HG03469 (cell line): ENCODE measurements around the gene APOL4.
"Not testable (repeated sequence)": the region's sequence is repeated elsewhere in the genome, so short reads cannot be mapped to it uniquely, and the experiment has no call there.

Experiments
- ATAC-seq: cut with Tn5 transposase; IDR thresholded peaks from one replicate; pipeline ENCODE4 v1.9.1; 2021; ENCODE audit warnings: mild to moderate bottlenecking, moderate library complexity, moderate number of reproducible peaks; ENCODE audit not compliant: unreplicated experiment

APOL4 gene

DNA sequence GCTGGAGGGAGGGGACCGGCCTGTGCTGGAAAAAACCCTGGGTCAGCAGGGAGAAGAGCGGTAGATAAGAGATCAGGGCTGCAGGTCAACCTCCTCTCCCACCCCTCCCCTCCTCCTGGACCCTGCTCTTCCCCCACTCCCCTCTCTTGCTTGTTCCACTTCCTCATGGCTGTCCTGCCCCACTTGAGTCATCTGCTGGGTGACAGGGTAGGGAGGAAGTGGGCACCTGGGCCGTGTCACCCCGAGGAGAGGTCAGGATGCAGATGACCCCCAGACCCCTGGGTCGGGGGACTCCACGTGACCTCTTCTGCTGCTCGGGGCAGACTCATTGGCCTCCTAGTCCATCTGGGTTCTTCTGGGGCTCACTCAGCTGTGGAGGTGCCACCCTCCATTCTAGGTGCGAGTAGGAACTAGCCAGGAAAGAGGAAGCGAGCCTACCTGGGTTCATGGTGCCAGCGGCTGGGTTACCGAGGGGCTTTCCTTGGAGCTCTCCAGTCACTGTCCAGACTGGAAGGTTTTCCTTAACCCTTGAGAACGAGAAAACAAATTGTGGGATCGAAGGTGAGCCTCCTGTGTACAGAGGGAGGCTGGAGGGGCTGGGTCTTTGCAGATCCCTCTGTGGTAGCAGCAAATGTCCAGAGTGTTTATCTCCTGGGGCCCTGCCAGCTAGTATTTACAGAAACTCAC, 31.2 kb upstream of the APOL4 start:
- ATAC-seq, result no peak

DNA sequence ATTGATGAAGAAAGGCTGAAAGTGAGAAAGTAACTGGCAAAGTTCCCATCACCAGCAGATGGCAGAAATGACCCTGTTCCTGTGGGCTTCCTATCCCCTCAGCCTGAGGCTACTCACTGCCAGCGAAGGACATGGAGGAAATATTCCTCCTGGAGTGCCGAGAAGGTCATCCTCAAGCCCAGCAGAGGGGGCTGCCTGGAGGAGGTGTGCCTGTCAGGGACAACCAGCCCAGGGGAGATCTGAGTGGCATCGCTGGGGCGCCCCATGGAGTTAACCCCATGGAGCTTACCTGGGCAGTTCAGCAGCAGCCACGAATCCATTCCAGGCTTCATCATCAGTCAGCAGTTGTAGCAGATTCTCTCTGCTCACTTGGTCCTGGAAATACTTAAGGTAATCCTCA, 29.4 kb upstream of the APOL4 start:
- ATAC-seq, result not testable (repeated sequence)

DNA sequence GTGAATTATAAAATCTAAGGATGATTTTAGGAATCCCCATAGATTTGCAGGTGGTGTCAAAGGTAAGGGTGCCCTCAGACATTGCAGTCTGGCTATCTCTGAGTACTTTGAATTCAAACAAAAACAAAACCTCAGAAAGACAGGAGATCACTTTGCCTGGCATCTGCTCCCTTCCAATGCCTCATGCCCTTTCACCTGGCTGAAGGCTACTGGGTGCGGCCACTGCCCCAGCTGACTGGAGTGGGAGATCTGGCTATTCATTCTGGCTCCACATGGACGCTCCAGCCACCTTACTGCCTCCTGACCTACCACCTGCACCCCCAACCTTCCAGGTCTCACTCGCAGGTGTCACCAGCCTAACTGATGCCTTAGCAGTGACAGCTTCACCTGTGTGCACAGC, 28.0 kb upstream of the APOL4 start:
- ATAC-seq, result not testable (repeated sequence)

DNA sequence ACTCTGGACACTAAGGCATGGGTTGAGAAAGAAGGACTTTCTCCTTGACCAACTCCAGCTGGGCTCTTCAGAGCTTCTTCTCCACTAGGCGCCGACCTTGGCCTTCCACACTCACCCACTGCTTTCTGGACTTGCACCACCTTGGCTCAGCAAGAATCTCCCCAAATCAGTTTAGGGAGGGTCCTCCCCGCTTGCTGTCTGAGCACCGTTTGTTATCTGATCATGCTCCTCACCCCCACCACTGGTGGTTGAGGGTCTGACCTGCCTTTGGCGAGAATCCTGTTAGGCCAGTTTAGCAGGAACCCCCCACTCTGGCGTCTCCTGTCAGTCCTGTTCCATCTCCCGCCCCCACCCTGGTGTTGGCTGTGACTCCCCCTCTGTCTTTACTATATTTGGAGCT, 27.3 kb upstream of the APOL4 start:
- ATAC-seq, result no peak

DNA sequence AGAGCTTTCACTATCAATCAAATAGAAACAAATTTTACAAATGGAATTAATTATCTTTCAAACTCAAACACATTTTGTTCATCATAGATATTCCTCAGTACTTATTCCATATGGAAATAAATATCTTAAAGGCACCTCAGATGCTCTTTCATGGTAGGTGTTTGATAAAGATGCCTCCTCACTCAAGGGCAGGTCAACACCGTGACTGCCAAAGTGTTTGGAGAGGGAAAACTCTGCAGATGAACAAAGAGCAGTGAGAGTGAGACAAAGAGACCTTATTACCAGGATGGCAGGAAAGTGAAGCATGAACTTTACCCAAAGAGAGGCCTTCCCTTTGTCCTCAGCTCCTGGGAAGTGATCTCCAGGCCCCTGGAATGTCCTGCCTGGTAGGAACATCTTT, 26.8 kb upstream of the APOL4 start:
- not testable (repeated sequence) for ATAC-seq

DNA sequence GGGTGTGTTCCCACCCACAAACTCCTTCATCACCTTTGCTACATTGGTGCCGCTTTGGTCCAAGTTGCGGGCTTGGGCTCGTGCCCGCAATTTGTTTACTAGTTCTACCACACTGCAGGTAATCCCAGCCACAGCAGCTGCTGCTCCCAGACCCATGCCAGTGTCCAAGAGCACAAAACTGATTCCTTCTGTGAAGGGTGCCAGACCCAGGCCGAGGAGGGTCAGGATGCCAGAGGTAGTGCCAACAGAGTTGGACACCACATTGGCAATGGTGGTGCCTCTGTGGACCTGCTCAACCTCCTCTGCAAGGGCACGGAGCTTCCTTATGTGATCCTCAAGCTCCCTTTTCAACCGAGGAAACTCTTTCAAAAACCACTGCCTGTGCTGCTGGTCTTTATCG, 26.2 kb upstream of the APOL4 start:
- no peak for ATAC-seq

DNA sequence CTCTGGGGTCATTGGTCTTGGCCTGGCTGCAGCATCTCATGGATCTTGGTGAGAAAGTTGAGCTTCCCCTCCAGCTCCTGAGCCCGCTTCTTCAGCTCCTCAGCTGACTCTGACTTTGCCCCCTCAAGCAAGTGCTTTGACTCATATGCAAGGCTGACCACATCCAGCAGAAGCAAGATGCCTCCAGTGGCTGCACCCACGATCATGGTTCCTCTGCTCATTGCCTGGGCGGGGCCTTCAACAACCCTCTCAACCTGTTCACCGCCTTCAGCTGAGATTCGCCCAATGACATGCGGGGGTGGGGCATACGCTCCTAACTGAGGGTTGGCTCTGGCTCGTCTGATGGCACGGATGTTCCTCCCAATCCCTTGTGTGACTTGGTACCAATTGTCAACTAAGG, 25.8 kb upstream of the APOL4 start:
- no peak for ATAC-seq

DNA sequence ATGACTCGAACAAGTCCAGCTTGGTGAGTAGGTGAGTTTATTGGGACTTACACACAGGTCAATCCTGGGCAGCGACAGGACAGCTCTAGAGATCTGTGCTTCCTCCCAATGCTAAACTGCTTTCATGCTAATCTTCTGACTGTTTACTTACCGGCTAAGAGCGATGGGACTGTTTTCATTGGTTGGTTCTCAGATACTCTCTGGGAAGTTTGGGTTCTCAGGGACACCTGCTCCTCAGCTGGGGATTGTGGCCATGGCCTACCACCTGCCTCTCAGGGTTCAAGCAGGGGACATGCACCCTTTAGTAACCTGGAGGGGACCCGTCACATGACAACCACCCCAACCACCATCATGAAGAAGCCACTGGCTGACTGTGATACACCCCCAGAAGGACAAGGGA, 24.6 kb upstream of the APOL4 start:
- no peak for ATAC-seq

DNA sequence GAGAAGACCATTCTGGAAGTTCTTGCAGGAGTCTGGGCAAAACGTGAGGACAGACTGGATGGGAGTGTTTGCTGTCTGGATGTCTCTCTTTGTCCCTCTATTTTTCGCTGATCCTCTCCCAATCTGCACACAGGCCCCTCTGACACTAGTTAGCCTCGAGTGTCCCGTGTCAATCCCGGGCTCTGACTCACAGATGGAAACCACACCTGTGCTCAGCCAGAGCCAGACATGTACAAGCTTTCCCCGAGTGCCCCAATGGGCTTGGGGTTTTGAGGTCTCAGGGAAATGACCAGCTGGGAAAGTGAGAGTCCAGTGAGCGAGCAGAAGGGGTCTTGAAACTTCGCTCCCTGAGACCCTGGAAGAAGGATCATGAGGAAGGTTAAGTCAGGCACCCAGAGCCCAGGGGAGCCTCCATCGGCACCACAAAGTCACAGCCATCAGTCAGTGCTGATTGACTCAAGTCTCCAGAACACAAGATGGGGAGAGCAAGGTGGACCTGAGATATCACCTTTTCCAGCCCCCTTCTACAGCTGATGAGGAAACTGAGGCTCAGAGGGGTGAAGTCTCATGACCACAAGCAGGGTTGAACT, 23.8 kb upstream of the APOL4 start:
- no peak for ATAC-seq

DNA sequence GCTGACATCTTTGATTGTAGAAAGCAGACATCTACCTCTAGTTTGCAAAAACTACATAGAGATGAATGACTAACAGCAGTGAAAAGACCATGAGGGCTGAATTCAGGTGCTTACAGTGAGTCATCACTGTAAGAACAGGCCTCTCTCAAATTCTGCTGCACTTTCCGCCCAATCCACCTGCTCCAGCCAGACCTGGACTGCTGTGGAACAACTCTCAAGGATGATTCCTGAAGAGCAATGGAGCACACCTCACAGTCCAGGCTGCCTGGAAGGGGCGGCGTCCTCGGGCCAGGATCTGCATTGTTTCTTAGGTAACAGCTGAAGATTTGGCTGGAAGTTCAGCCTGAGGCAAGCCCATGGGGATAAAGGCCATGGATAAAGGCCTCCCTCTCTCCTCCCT, 22.6 kb upstream of the APOL4 start:
- ATAC-seq, result no peak

DNA sequence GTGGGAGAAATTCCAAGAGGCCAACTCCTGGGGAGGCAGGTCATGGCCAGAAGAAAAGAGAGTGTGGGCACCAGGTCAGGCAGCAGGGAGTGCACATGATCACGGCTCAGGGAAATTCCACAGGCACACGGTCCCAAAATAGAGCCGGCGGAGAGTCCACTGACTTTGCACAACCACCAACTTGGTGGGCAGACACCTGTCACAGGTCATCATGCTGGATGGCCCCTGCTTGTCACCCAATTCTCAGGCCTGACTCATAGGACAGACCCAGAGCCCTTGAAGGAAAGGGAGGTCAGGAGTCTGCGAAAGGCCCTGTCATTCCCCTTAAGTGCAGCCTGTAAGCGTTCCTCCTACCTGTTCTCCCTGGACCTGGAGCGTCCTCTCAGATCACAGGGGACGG, 21.9 kb upstream of the APOL4 start:
- ATAC-seq, result no peak

DNA sequence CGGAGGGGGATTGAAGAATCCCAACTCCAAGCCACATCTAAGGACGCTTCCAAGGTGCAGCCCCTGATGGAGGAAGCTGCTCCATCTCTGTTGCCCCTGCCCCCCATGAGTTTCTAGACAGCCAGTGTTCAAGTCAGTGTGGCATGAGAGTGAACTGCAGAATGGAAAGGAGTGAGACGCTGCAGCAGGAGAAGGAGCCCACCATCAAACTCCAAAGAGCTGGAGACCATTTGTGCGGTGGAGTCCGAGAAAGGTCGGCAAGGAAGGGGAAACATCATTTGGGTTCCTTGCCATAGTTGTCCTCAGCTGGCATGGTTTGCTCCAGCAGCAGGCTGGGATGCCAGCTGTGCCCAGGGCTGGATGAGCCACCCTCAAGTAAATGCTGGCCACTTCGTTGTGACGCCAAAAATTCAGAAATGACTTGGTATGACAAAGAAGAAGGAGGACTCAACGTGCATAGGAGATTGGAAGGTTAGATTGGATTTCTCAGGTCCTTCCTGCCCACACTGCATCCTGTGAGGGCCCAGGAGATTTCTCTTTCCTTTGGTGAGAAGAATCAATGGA, 21.4 kb upstream of the APOL4 start:
- ATAC-seq, result no peak

DNA sequence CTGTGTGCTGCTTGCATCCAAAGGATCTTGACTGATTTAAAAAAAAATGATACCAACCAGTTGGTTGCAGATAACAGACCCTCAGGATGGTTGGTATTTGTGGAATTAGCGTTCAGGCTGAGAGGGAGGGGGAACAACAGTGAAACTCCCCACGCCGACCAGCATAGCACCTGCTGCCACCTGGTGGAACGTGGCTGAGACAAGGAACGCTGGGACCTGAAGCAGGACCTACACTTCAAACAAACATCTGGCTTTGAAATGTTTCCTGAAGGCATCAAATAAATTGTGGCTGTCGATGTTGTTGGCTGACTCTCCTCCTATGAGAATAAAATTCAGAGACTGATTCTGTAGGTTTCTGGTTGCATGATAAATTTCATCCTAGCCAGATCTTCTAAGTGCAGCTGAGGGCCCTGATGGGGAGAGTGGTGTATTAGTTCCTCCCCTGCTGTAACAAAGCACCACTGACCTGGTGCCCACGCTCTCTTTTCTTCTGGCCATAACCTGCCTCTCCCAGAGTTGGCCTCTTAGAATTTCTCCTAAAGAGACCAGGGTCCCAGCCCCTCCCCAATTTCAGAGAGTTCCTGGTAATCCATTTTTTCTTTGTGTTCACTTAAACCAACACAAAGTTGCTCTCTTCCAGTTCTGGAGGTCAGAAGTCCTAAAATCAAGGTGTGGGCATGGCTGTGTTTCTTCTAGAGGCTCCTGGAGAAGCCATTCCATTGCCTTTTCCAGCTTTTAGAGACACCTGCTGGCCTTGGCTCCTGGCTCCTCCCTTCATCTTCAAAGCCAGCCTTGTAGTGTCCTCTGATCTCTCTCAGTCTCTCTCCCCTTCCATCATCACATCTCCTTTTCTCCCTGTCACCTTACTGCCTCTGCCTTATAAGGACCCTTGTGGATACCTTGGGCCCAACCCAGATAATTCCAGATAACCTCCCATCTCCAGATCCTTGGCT, 20.5 kb upstream of the APOL4 start:
- no peak for ATAC-seq

DNA sequence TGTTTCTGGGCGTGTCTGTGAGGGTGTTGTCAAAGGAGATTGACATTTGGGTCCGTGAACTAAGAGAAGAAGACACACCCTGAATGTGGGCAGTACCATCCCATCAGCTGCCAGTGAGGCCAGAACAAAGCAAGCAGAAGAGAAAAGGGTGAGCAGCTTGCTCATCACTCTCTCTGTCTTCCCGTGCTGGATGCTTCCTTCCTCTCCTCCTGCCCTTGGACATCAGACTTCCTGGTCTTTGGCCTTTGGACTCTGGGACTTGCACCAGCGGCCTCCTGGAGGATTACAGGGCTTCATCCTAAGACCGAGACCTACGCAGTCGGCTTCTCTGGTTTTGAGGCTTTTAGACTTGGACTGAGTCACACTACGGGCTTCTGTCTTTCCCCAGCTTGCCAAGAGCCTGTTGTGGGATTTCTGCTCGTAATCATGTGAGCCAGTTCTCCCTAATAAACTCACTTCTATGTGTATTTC, 18.9 kb upstream of the APOL4 start:
- ATAC-seq, result no peak

DNA sequence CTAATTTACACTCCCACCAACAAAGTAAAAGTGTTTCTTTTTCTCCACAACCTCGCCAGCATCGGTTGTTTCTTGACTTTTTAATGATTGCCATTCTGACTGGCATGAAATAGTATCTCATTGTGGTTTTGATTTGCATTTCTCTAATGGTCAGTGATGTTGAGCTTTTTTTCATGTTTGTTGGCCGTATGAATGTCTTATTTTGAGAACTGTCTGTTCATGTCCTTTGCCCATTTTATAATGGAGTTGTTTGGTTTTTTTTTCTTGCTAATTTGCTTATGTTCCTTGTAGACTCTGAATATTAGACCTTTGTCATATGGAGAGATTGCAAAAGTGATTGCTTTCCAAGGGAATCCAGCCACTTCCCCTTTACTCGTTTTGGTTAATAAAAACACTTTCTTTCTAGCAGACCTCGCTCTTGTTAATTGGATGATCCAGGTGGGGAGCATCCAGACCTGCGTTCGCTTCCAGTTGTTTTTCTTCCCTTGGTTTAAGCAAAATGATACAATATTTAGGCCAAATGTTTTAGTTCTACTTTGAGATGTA, 17.1 kb upstream of the APOL4 start:
- no peak for ATAC-seq

DNA sequence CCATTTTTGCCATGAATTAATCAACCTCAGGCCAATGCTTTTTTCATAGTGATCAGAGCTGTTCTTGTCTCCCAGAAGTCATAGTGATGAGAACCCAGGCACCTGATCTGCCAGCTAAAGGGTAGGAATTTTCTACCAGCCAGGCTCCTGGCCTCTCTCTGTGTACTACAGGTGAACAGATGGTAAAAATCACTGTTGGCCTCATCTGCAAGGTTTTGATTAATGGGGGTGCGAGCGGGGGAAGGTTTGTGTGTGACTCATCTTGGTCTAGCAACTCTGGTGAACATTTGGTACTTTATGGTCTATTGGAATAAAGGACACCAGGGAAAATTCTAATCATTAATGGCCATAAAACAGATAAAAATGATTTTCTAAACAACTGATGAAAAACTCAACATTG, 14.4 kb upstream of the APOL4 start:
- no peak for ATAC-seq

DNA sequence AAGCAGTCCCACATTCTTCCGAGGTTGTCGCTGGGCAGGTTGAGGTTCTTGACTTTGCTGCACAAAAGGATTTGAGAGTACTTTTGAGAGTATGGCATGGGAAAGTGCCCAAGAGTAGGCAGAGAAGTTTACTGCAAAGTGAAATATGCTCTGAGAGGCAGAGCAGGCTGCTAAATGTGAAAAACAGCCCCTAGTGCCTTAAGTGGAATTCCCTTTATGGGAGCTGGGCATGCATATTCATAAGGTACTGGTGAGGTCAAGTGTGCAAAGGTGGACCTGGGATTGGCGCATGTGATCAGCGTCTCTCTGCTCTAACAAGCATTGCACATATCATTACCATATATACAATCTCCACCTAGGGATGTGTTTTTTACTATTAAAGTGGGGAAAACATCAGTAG, 12.0 kb upstream of the APOL4 start:
- ATAC-seq, result no peak

DNA sequence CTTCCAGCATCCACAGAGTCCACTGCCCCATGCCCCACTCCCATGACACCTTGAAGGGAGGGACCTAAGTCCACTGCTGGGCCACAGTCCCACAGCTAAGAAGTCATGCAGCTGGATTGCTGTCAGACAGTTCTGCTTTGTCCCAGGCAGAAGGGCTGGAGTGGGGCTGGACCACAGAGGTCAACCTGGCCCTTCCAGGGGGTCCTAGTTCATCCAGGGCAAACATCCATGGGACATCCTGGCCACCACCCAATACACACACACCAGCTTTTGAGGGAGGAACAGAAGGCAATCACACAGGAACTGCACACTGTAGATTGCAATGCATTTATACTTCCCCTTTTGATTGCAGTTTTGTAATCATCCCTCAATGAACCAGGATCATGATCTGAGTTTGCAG, 11.3 kb upstream of the APOL4 start:
- no peak for ATAC-seq

DNA sequence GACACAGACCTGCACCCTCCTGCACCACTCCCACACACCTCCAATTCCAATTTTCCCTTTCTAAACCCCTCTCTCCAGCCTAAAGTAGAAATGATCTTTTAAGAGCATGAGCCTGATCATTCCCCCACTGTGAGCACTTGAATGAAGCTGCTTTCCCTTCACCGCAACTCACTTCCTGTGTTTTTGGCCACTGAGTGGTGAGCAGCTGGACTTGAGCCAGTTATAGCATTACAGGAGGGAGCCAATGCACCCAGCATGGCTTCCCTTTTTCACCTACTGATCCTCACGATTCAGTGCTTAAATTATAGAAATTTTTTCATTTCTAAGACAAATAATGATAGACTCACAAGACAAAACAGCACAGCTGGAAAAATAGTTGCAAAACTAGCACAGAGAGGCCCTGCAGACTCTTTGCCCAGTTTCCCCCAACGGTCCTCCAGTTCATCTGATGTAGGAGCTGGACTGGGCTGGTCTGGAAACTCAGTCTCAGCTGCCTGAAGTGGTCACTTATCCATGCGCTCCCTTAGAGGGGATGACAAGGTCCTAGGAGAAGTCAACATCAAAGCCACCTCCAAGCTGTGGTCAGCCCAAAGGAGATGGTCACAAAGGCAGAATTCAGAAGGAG, 9.7 kb upstream of the APOL4 start:
- ATAC-seq, result no peak

DNA sequence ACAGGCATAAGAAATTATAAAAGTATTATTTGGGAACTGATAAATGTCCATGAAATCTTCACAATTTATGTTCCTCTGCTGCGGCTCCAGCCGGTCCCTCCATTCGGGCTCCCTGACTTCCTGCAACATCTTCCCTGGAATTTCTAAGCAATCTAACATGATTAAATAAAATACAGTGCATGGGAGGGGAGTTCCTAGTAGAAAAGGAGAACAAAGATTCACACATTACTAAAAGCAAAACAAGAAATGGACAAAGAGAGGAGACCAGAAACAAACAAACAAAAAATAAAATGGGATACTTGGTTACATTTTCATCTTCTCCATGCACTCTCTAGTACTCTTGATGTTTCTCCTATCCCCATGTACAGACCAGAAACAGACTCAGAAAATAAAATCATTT, 8.6 kb upstream of the APOL4 start:
- no peak for ATAC-seq

DNA sequence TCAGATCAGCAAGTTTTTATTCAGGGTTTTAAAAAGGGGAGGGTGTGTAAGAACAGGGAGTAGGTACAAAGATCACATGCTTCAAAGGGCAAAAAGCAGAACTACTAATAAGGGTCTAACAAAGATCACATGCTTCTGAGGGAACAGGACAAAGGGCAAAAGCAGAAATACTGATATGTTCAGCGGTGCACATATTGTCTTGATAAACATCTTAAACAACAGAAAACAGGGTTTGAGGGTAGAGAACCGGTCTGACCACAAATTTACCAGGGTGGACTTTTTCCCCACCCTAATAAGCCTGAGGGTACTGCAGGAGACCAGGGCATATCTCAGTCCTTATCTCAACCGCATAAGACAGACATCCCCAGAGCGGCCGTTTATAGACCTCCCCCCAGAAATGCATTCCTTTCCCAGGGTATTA, 7.9 kb upstream of the APOL4 start:
- not testable (repeated sequence) for ATAC-seq
